ENCODE results near the gene SESTD1.
"Not testable (repeated sequence)": the region's sequence is repeated elsewhere in the genome, so short reads cannot be mapped to it uniquely, and the experiment has no call there.

The SESTD1 gene

GRCh38 chr2:179218848-179219594, 45.6 kb downstream of the SESTD1 start:
- DNase-seq (ENCODE audit: low read depth in 1 of 2, low spot score in 1 of 2), result peak; percentile 17 to 49
- Histone ChIP-seq H3K4me3 (replicated peaks; ENCODE audit: insufficient read depth, low read length) (no peak overlapping the region), H3K27ac (replicated peaks) (no peak overlapping the region), H3K27me3 (ENCODE audit: insufficient read depth, poor library complexity, severe bottlenecking) (no peaks in the 10 kb centered on the region)
- TF ChIP-seq GABPA (IDR thresholded peaks at IDR 0.05; ENCODE audit: low read depth) (no peak), POLR2AphosphoS5 (IDR thresholded peaks at IDR 0.05; ENCODE audit: low read depth) (no peak), CTCF (IDR thresholded peaks at IDR 0.05; ENCODE audit: insufficient read depth, low read length) (peak; percentile 77)

- not testable (repeated sequence) for H3K27me3 ChIP-seq (ENCODE audit: insufficient read depth, poor library complexity, severe bottlenecking); H3K4me3 ChIP-seq (replicated peaks; ENCODE audit: insufficient read depth, low read length); H3K27ac ChIP-seq (replicated peaks); DNase-seq (ENCODE audit: low read depth in 1 of 2, low spot score in 1 of 2)
Measured at GRCh38 chr2:179214671-179215070, 50.0 kb downstream of the SESTD1 start.

- no peak overlapping the region for H3K4me3 ChIP-seq (replicated peaks; ENCODE audit: insufficient read depth, low read length)
- no peak overlapping the region for H3K27ac ChIP-seq (replicated peaks)
- no peaks in the 10 kb centered on the region for H3K27me3 ChIP-seq (ENCODE audit: insufficient read depth, poor library complexity, severe bottlenecking)
- no peak for DNase-seq (ENCODE audit: low read depth in 1 of 2, low spot score in 1 of 2)
- TF ChIP-seq SPI1 (IDR thresholded peaks at IDR 0.05; ENCODE audit: borderline replicate concordance, low read depth), result no peak
Measured at GRCh38 chr2:179211355-179211754, 53.3 kb downstream of the SESTD1 start.

GRCh38 chr2:179208277-179208676, 56.4 kb downstream of the SESTD1 start:
- H3K27ac ChIP-seq (replicated peaks); H3K4me3 ChIP-seq (replicated peaks; ENCODE audit: insufficient read depth, low read length); DNase-seq (ENCODE audit: low read depth in 1 of 2, low spot score in 1 of 2); H3K27me3 ChIP-seq (ENCODE audit: insufficient read depth, poor library complexity, severe bottlenecking): not testable (repeated sequence)

GRCh38 chr2:179207047-179207446, 57.6 kb downstream of the SESTD1 start:
- no peak for DNase-seq (ENCODE audit: low read depth in 1 of 2, low spot score in 1 of 2)
- TF ChIP-seq CTCF (IDR thresholded peaks at IDR 0.05; ENCODE audit: insufficient read depth, low read length) (no peak), REST (IDR thresholded peaks at IDR 0.05; ENCODE audit: insufficient replicate concordance, low read depth) (no peak), GABPA (IDR thresholded peaks at IDR 0.05; ENCODE audit: low read depth) (no peak), SPI1 (IDR thresholded peaks at IDR 0.05; ENCODE audit: borderline replicate concordance, low read depth) (no peak), POLR2AphosphoS5 (IDR thresholded peaks at IDR 0.05; ENCODE audit: low read depth) (no peak)
- Histone ChIP-seq H3K27ac (replicated peaks) (no peak overlapping the region), H3K4me3 (replicated peaks; ENCODE audit: insufficient read depth, low read length) (no peak overlapping the region), H3K27me3 (ENCODE audit: insufficient read depth, poor library complexity, severe bottlenecking) (no peaks in the 10 kb centered on the region)

- no peak for TF ChIP-seq SPI1 (IDR thresholded peaks at IDR 0.05; ENCODE audit: borderline replicate concordance, low read depth)
- TF ChIP-seq GABPA (IDR thresholded peaks at IDR 0.05; ENCODE audit: low read depth), result no peak
- TF ChIP-seq POLR2AphosphoS5 (IDR thresholded peaks at IDR 0.05; ENCODE audit: low read depth), result no peak
- TF ChIP-seq REST (IDR thresholded peaks at IDR 0.05; ENCODE audit: insufficient replicate concordance, low read depth), result no peak
- no peak for TF ChIP-seq CTCF (IDR thresholded peaks at IDR 0.05; ENCODE audit: insufficient read depth, low read length)
Measured at GRCh38 chr2:179201869-179202268, 62.8 kb downstream of the SESTD1 start.

GRCh38 chr2:179195926-179196590, 68.6 kb downstream of the SESTD1 start:
- H3K27ac ChIP-seq (replicated peaks); H3K27me3 ChIP-seq (ENCODE audit: insufficient read depth, poor library complexity, severe bottlenecking); DNase-seq (ENCODE audit: low read depth in 1 of 2, low spot score in 1 of 2); H3K4me3 ChIP-seq (replicated peaks; ENCODE audit: insufficient read depth, low read length): not testable (repeated sequence)

More at GRCh38 chr2:179201869-179202268, 62.8 kb downstream of the SESTD1 start:
- no peak overlapping the region for H3K4me3 ChIP-seq (replicated peaks; ENCODE audit: insufficient read depth, low read length)
- DNase-seq (ENCODE audit: low read depth in 1 of 2, low spot score in 1 of 2), result no peak
- no peak overlapping the region for H3K27ac ChIP-seq (replicated peaks)
- no peaks in the 10 kb centered on the region for H3K27me3 ChIP-seq (ENCODE audit: insufficient read depth, poor library complexity, severe bottlenecking)

All from HL-60 (cell line).